GM23338 (cell line): ENCODE data around the gene SERPINA3. TPM values are rescaled to one million over a fixed set of nuclear protein-coding genes. Genes with fewer than 3 reads are reported as not detected.

Source experiments
- ATAC-seq: fragments of 200-7000 bp; cut with Tn5 transposase; 3 replicates; pipeline ENCODE4 v1.9.1; 2020
- DNase-seq: peaks from one replicate; pipeline ENCODE4 v3.0.0-alpha.2; 2015; ENCODE audit warnings: low spot score
- H2AFZ ChIP-seq: fragments of 200-600 bp; sonication (generic); 2 replicates; pipeline ENCODE4 v1.8.0; 2016; ENCODE audit warnings: antibody characterized with exemption, mild to moderate bottlenecking, moderate library complexity
- H3F3A ChIP-seq: fragments of 200-600 bp; sonication (generic); replicated peaks from 2 replicates; pipeline ENCODE4 v1.8.0; 2017; ENCODE audit warnings: antibody characterized with exemption, mixed run types, low read depth
- H3K27ac ChIP-seq: fragments of 200-600 bp; sonication (generic); 2 replicates; pipeline ENCODE4 v1.6.1; 2016; ENCODE audit warnings: low read depth
- H3K27me3 ChIP-seq: fragments of 200-600 bp; sonication (generic); 2 replicates; pipeline ENCODE4 v1.8.0; 2016; ENCODE audit warnings: mild to moderate bottlenecking, mixed run types, moderate library complexity; ENCODE audit not compliant: insufficient read depth
- H3K36me3 ChIP-seq: fragments of 200-600 bp; sonication (generic); 2 replicates; pipeline ENCODE4 v1.8.0; 2016; ENCODE audit warnings: mild to moderate bottlenecking; ENCODE audit not compliant: insufficient read depth
- H3K4me1 ChIP-seq: fragments of 200-600 bp; sonication (generic); 2 replicates; pipeline ENCODE4 v1.8.0; 2016; ENCODE audit warnings: mild to moderate bottlenecking, moderate library complexity; ENCODE audit not compliant: insufficient read depth
- H3K4me2 ChIP-seq: fragments of 200-600 bp; sonication (generic); 2 replicates; pipeline ENCODE4 v1.7.1; 2017; ENCODE audit warnings: mixed run types
- H3K4me3 ChIP-seq: fragments of 200-600 bp; sonication (generic); 2 replicates; pipeline ENCODE4 v1.6.1; 2016; ENCODE audit warnings: mixed run types
- H3K79me2 ChIP-seq: fragments of 200-600 bp; sonication (generic); replicated peaks from 2 replicates; pipeline ENCODE4 v1.8.0; 2017; ENCODE audit warnings: mild to moderate bottlenecking; ENCODE audit not compliant: insufficient read depth
- H3K9me2 ChIP-seq: fragments of 200-600 bp; sonication (generic); 2 replicates; pipeline ENCODE4 v1.8.0; 2017; ENCODE audit not compliant: insufficient read depth
- H4K20me1 ChIP-seq: fragments of 200-600 bp; sonication (generic); replicated peaks from 2 replicates; pipeline ENCODE4 v1.8.0; 2017; ENCODE audit warnings: mild to moderate bottlenecking; ENCODE audit not compliant: insufficient read depth
- H3K27ac Mint-ChIP-seq: 2 replicates; pipeline ENCODE4 v1.8.0; 2020; ENCODE audit warnings: inconsistent platforms, mild to moderate bottlenecking, moderate library complexity, mixed read lengths
- H3K27me3 Mint-ChIP-seq: 3 replicates; pipeline ENCODE4 v1.8.0; 2022; ENCODE audit warnings: low read depth, mild to moderate bottlenecking, moderate library complexity, mixed read lengths, inconsistent platforms; ENCODE audit not compliant: insufficient read depth, poor library complexity
- H3K36me3 Mint-ChIP-seq: 3 replicates; pipeline ENCODE4 v1.8.0; 2021; ENCODE audit warnings: low read depth, mild to moderate bottlenecking, inconsistent platforms, moderate library complexity, mixed read lengths
- H3K4me1 Mint-ChIP-seq: 3 replicates; pipeline ENCODE4 v1.8.0; 2020; ENCODE audit warnings: mild to moderate bottlenecking, inconsistent platforms, mixed read lengths
- H3K4me3 Mint-ChIP-seq: 3 replicates; pipeline ENCODE4 v1.8.0; 2021; ENCODE audit warnings: moderate library complexity, mild to moderate bottlenecking, inconsistent platforms, mixed read lengths
- H3K9me3 Mint-ChIP-seq: 3 replicates; pipeline ENCODE4 v1.8.0; 2020; ENCODE audit warnings: moderate library complexity, mild to moderate bottlenecking, inconsistent platforms, mixed read lengths
- CREB1 ChIP-seq: fragments of 250-450 bp; sonication (Bioruptor Pico); IDR thresholded peaks from 2 replicates; pipeline ENCODE4 v1.5.0; 2020; ENCODE audit warnings: low read depth, mild to moderate bottlenecking, moderate library complexity
- ETS1 ChIP-seq: IDR thresholded peaks from 2 replicates; pipeline ENCODE4 v1.6.1; 2016; ENCODE audit warnings: antibody characterized with exemption
- EZH2 ChIP-seq: fragments of 200-600 bp; sonication (generic); IDR thresholded peaks from one replicate; pipeline ENCODE4 v1.8.0; 2017; ENCODE audit warnings: antibody characterized with exemption, mild to moderate bottlenecking, low read depth; ENCODE audit not compliant: unreplicated experiment
- EZH2phosphoT487 ChIP-seq: fragments of 200-600 bp; sonication (generic); IDR thresholded peaks from one replicate; pipeline ENCODE4 v1.8.1; 2018; ENCODE audit warnings: antibody characterized with exemption; ENCODE audit not compliant: unreplicated experiment
- JUNB ChIP-seq: IDR thresholded peaks from one replicate; pipeline ENCODE4 v1.6.1; 2016; ENCODE audit warnings: antibody characterized with exemption; ENCODE audit not compliant: unreplicated experiment
- NANOG ChIP-seq: IDR thresholded peaks from 2 replicates; pipeline ENCODE4 v1.6.1; 2016; ENCODE audit warnings: antibody characterized with exemption, borderline replicate concordance
- POLR2AphosphoS5 ChIP-seq: IDR thresholded peaks from 2 replicates; pipeline ENCODE4 v1.6.1; 2016; ENCODE audit warnings: antibody characterized with exemption, low read depth
- REST ChIP-seq: IDR thresholded peaks from one replicate; pipeline ENCODE4 v1.6.1; 2018; ENCODE audit warnings: antibody characterized with exemption; ENCODE audit not compliant: unreplicated experiment
- STAT1 ChIP-seq: IDR thresholded peaks from one replicate; pipeline ENCODE4 v1.6.1; 2016; ENCODE audit warnings: antibody characterized with exemption; ENCODE audit not compliant: unreplicated experiment
- ZNF114 ChIP-seq: fragments of 250-450 bp; sonication (Bioruptor Pico); IDR thresholded peaks from 2 replicates; pipeline ENCODE4 v1.5.0; 2020; ENCODE audit warnings: mild to moderate bottlenecking, moderate library complexity
- ZNF331 ChIP-seq: fragments of 250-450 bp; sonication (Bioruptor Pico); IDR thresholded peaks from 2 replicates; pipeline ENCODE4 v1.5.0; 2020; ENCODE audit warnings: low read depth, mild to moderate bottlenecking, moderate library complexity
- polyA plus RNA-seq: library from polyadenylated mRNA; unstranded; fragments of >200 nt; fragmentation: Nextera tagmentation; extraction: Ambion mirVana; gene quantifications from 2 replicates; pipeline ENCODE4 v1.2.1, GENCODE V29; 2016
- total RNA-seq: library from RNA; depleted of rRNA; stranded (reverse); fragments of >200 nt; shearing (Covaris generic); gene quantifications from 2 replicates; pipeline ENCODE4 v1.2.3, GENCODE V29; 2014
- TF ChIP-seq, protein P1 (sequence below), 2 experiments: fragments of 200-600 bp in 1 of 2; sonication (generic) in 1 of 2; conservative IDR thresholded peaks; 2 replicates each; pipeline versions ENCODE4 v1.5.1 to v1.6.1; 2016 to 2017; ENCODE audit warnings: antibody characterized with exemption in 2 of 2, low read depth in 2 of 2, mild to moderate bottlenecking in 2 of 2, moderate library complexity in 1 of 2
- TF ChIP-seq, protein P2 (sequence below): fragments of 250-450 bp; sonication (Bioruptor Pico); IDR thresholded peaks from 2 replicates; pipeline ENCODE4 v1.5.0; 2020; ENCODE audit warnings: mild to moderate bottlenecking, moderate library complexity

SERPINA3 gene
- total and polyA plus RNA-seq, 2 experiments from 2014 or later, result not detected

DNA sequence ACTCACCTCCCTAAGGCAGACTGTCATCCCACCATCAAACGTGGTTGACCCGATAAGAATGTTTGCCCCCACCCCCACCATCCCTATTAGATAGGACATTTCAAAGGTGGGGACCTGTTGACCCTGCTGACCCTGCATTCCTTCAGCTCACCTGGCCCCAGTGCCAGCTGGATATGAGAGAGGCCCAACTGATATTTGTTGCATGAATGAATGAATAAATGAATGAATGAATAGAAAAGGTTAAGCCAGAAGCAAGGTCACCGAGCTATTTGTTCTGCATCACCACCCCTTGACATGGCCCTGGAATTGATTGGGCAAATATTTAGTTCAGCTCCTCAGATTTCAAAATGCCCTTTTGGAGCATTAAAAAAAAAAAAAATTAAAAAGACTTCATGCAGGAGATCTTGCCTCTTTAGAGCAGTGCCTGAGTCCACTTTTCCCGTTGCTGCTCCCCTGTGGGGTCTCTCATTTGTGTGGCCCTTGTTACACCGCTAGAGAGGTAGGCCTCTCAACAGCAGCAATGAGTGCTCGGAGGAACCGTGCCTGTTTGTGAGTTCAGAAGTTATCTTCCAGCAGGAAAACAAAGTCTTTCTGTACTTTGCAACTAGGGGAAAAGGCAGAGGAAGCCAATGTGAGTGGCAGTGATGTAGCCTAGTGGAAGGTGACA, 39.4 kb upstream of the SERPINA3 start:
- Histone ChIP-seq H3K4me3 (no peak overlapping the region), H3K36me3 (no peaks in the 10 kb centered on the region), H3K27ac (no peak overlapping the region), H2AFZ (no peak overlapping the region), H3F3A (no peaks in the 10 kb centered on the region), H3K79me2 (no peaks in the 10 kb centered on the region), H4K20me1 (no peaks in the 10 kb centered on the region), H3K27me3 (no peaks in the 10 kb centered on the region), H3K4me1 (no peaks in the 10 kb centered on the region), H3K9me2 (no peaks in the 10 kb centered on the region; the same call in 1 of the 2 replicates), H3K4me2 (no peak overlapping the region)
- Mint-ChIP-seq H3K4me3 (no peak overlapping the region), H3K27me3 (peaks cover 4% of the 10 kb centered on the region), H3K36me3 (no peaks in the 10 kb centered on the region), H3K4me1 (no peaks in the 10 kb centered on the region), H3K27ac (no peak overlapping the region), H3K9me3 (no peaks in the 10 kb centered on the region; the same call in 2 of the 3 replicates)
- no peak for TF ChIP-seq POLR2AphosphoS5
- TF ChIP-seq EZH2, result no peak
- TF ChIP-seq NANOG, result no peak
- TF ChIP-seq, protein P1, sequence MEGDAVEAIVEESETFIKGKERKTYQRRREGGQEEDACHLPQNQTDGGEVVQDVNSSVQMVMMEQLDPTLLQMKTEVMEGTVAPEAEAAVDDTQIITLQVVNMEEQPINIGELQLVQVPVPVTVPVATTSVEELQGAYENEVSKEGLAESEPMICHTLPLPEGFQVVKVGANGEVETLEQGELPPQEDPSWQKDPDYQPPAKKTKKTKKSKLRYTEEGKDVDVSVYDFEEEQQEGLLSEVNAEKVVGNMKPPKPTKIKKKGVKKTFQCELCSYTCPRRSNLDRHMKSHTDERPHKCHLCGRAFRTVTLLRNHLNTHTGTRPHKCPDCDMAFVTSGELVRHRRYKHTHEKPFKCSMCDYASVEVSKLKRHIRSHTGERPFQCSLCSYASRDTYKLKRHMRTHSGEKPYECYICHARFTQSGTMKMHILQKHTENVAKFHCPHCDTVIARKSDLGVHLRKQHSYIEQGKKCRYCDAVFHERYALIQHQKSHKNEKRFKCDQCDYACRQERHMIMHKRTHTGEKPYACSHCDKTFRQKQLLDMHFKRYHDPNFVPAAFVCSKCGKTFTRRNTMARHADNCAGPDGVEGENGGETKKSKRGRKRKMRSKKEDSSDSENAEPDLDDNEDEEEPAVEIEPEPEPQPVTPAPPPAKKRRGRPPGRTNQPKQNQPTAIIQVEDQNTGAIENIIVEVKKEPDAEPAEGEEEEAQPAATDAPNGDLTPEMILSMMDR (conservative IDR thresholded peaks at IDR 0.05; ENCODE audit: low read depth in 2 of 2), result no peak
- no peak for TF ChIP-seq CREB1 (CRISPR knock-in tag)
- no peak for TF ChIP-seq EZH2phosphoT487
- TF ChIP-seq ETS1, result no peak
- TF ChIP-seq ZNF331 (CRISPR knock-in tag), result no peak
- no peak for TF ChIP-seq JUNB
- TF ChIP-seq, protein P2, sequence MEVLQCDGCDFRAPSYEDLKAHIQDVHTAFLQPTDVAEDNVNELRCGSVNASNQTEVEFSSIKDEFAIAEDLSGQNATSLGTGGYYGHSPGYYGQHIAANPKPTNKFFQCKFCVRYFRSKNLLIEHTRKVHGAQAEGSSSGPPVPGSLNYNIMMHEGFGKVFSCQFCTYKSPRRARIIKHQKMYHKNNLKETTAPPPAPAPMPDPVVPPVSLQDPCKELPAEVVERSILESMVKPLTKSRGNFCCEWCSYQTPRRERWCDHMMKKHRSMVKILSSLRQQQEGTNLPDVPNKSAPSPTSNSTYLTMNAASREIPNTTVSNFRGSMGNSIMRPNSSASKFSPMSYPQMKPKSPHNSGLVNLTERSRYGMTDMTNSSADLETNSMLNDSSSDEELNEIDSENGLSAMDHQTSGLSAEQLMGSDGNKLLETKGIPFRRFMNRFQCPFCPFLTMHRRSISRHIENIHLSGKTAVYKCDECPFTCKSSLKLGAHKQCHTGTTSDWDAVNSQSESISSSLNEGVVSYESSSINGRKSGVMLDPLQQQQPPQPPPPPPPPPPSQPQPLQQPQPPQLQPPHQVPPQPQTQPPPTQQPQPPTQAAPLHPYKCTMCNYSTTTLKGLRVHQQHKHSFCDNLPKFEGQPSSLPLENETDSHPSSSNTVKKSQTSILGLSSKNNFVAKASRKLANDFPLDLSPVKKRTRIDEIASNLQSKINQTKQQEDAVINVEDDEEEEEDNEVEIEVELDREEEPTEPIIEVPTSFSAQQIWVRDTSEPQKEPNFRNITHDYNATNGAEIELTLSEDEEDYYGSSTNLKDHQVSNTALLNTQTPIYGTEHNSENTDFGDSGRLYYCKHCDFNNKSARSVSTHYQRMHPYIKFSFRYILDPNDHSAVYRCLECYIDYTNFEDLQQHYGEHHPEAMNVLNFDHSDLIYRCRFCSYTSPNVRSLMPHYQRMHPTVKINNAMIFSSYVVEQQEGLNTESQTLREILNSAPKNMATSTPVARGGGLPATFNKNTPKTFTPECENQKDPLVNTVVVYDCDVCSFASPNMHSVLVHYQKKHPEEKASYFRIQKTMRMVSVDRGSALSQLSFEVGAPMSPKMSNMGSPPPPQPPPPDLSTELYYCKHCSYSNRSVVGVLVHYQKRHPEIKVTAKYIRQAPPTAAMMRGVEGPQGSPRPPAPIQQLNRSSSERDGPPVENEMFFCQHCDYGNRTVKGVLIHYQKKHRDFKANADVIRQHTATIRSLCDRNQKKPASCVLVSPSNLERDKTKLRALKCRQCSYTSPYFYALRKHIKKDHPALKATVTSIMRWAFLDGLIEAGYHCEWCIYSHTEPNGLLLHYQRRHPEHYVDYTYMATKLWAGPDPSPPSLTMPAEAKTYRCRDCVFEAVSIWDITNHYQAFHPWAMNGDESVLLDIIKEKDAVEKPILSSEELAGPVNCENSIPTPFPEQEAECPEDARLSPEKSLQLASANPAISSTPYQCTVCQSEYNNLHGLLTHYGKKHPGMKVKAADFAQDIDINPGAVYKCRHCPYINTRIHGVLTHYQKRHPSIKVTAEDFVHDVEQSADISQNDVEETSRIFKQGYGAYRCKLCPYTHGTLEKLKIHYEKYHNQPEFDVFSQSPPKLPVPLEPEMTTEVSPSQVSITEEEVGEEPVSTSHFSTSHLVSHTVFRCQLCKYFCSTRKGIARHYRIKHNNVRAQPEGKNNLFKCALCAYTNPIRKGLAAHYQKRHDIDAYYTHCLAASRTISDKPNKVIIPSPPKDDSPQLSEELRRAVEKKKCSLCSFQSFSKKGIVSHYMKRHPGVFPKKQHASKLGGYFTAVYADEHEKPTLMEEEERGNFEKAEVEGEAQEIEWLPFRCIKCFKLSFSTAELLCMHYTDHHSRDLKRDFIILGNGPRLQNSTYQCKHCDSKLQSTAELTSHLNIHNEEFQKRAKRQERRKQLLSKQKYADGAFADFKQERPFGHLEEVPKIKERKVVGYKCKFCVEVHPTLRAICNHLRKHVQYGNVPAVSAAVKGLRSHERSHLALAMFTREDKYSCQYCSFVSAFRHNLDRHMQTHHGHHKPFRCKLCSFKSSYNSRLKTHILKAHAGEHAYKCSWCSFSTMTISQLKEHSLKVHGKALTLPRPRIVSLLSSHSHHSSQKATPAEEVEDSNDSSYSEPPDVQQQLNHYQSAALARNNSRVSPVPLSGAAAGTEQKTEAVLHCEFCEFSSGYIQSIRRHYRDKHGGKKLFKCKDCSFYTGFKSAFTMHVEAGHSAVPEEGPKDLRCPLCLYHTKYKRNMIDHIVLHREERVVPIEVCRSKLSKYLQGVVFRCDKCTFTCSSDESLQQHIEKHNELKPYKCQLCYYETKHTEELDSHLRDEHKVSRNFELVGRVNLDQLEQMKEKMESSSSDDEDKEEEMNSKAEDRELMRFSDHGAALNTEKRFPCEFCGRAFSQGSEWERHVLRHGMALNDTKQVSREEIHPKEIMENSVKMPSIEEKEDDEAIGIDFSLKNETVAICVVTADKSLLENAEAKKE (CRISPR knock-in tag), result no peak
- TF ChIP-seq STAT1, result no peak
- TF ChIP-seq ZNF114, result no peak
- TF ChIP-seq REST, result no peak
- ATAC-seq (no peak), DNase-seq (no peak)
